ENCODE data around the gene PLXNA3. TPM values are rescaled to one million over a fixed set of nuclear protein-coding genes. Genes with fewer than 3 reads are reported as not detected.

PLXNA3 gene
- total and polyA plus RNA-seq, 8 donors = 2.3 to 296 (median 13.9) TPM

DNA sequence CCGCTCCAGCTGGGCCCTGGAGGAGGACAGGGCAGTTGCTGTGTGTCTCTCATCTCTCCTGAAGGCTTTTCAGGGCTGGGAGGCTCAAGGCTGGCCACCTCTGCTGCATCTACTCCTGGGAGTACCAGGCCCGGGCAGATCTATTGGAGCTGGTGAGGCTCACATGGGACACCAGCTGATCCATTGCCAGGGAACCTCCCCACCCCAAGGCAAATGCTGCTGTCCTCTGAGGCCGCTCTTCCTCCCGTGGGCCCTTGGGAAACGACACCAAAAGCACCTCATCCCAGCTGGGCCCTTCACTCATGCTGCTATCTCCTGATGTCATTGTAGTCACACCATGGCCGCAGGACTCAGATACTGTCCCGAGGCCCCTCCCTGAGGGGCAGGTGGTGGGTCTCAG lies 24.7 kb downstream of the PLXNA3 start:
- no peaks in the 10 kb centered on the region for H3K27me3 ChIP-seq
- 78 to 100% (median 83%) methylated on average over 1 to 7 of the region's 7 CpGs for WGBS, 5 donors
- intact Hi-C loops (cut with DNase I; ENCODE audit: low total_unique reads) = no loop called here

GRCh38 chrX:154483325-154483724 lies 25.2 kb downstream of the PLXNA3 start:
- intact Hi-C loops (cut with DNase I; ENCODE audit: low total_unique reads) = no loop called here
- 79 to 92% (median 81%) methylated on average over 2 to 7 of the region's 7 CpGs for WGBS, 5 donors
- Histone ChIP-seq H3K36me3 (peaks cover 0 to 31% (median 20%) of the 10 kb centered on the region in 4 donors), H3K27me3 (no peaks in the 10 kb centered on the region), H3K27ac (no peak overlapping the region), H3K4me3 (no peak overlapping the region), H3K9me3 (no peaks in the 10 kb centered on the region), H3K4me1 (peaks cover 0 to 39% (median 28%) of the 10 kb centered on the region in 4 donors)
- TF ChIP-seq CTCF (IDR thresholded peaks at IDR 0.05) (no peak), POLR2A (IDR thresholded peaks at IDR 0.05) (no peak), POLR2AphosphoS5 (IDR thresholded peaks at IDR 0.05) (no peak), EP300 (IDR thresholded peaks at IDR 0.05) (no peak)
- DNase-seq = no peak

More for the DNA sequence above, 24.7 kb downstream of the PLXNA3 start:
- no peak for TF ChIP-seq POLR2AphosphoS5 (IDR thresholded peaks at IDR 0.05)
- TF ChIP-seq POLR2A (IDR thresholded peaks at IDR 0.05) = no peak
- no peak for TF ChIP-seq CTCF (IDR thresholded peaks at IDR 0.05)
- TF ChIP-seq EP300 (IDR thresholded peaks at IDR 0.05) = no peak
- no peak for DNase-seq
- peaks cover 4 to 40% (median 33%) of the 10 kb centered on the region in 4 donors for H3K4me1 ChIP-seq
- H3K9me3 ChIP-seq = no peaks in the 10 kb centered on the region
- peaks cover 0 to 25% (median 17%) of the 10 kb centered on the region in 4 donors for H3K36me3 ChIP-seq
- H3K27ac ChIP-seq = no peak overlapping the region
- H3K4me3 ChIP-seq = no peak overlapping the region

DNA sequence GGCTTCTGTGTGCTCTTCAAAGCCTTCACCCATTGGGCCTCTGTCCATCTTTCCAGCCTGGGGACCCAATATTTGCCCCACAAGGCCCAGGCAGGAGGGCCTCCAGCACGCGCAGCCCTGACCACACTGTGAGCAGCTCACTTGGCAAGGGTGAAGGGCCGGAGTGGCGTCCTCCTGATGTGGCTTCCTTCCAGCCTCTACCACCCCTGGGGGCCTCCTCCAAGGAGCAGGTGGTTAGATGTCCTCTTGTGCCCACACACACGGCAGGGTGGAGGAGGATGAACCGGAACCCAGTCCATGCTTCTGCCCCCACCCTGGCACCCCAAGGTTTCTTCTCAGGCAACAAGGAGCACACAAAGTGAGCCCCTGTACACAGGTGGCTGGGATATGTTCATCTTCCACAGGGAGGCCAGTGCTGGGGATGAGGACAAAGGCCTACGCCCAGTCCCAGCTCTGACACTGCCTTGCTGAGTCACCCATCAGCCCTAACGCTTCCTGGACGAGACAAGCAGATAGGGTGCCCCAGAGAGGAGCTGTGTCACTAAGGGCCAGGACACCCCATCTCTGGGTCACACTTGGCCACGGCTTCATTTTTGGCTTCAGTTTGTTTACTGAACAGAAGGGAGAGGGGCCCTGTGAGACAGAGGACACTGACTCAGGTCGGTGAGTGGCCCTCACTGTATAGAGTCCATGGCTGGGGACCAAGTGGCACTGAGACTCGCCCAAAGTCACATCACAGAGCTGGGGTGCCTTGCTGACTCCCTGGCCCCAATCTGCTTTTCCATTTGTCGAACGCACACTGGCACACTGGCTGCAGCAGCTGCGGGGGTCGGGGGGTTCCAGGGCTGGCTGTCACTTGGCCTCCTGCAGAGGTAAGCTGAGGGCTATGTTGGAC lies 26.4 kb downstream of the PLXNA3 start:
- H3K27ac ChIP-seq = peak overlapping the region in 1 of 5 donors; percentile 91
- WGBS, 5 donors = 67 to 82% (median 79%) methylated on average over 7 to 16 of the region's 16 CpGs
- H3K36me3 ChIP-seq = peaks cover 0 to 31% (median 23%) of the 10 kb centered on the region in 4 donors
- no peaks in the 10 kb centered on the region for H3K27me3 ChIP-seq
- intact Hi-C loops (cut with DNase I; ENCODE audit: low total_unique reads) = no loop called here
- H3K4me3 ChIP-seq = peak overlapping the region in 1 of 4 donors; percentile 63
- H3K9me3 ChIP-seq = no peaks in the 10 kb centered on the region
- TF ChIP-seq EP300 (IDR thresholded peaks at IDR 0.05) (no peak), CTCF (IDR thresholded peaks at IDR 0.05) (no peak), POLR2AphosphoS5 (IDR thresholded peaks at IDR 0.05) (no peak), POLR2A (IDR thresholded peaks at IDR 0.05) (no peak)
- DNase-seq = no peak
- peaks cover 0 to 48% (median 34%) of the 10 kb centered on the region in 4 donors for H3K4me1 ChIP-seq

DNA sequence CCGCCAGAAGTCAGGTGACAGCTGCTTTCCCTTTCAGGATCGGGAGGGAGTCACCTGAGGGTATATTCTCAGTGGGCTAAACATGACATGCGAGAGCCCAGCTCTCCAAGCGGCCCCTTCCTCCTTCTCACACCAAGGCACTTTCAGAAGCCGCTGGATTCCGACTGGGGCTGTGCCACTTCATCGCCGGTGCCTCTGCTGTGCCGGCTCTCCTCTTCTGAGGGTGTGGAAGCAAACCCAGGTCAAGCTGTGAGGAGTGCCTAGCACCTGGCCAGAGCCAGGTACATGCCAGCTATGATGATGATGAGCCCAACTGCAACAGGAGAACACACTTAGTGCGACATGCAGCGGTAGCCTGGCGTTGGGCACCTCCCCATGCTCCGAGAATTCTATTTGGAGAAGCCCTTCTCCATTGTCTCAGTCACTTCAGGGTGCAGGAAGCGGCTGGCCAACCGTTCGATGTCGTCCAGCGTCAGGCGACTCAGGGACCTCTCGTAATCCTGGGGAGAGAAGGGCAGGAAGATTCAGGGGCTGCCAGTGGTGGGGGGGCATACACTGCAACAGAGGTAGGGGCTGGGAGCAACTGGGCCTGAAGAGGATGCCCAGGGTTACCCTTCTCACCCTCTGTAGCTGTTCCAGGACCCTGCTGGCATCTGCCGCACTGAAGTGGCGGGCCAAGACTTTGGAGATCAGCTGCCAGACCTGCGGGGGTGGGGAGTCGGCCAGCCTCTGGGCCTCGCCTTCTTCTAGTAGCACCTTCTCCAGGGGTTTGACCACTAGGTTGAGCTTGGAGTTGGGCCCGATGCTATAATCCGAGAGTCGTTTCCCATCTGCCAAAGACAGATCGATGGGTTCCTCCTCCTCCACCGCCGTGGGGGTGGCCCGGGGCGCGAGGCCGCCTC lies 27.3 kb downstream of the PLXNA3 start:
- 20 to 71% (median 52%) methylated on average over 5 to 35 of the region's 35 CpGs for WGBS, 5 donors
- Histone ChIP-seq H3K4me3 (peak overlapping the region; percentile 63 to 68 (median 66)), H3K27ac (peak overlapping the region; percentile 81 to 91 (median 84)), H3K27me3 (no peaks in the 10 kb centered on the region), H3K9me3 (no peaks in the 10 kb centered on the region), H3K4me1 (peaks cover 0 to 51% (median 35%) of the 10 kb centered on the region in 4 donors), H3K36me3 (peaks cover 0 to 31% (median 23%) of the 10 kb centered on the region in 4 donors)
- TF ChIP-seq EP300 (IDR thresholded peaks at IDR 0.05) = no peak
- TF ChIP-seq POLR2AphosphoS5 (IDR thresholded peaks at IDR 0.05) = no peak
- TF ChIP-seq CTCF (IDR thresholded peaks at IDR 0.05) = no peak
- TF ChIP-seq POLR2A (IDR thresholded peaks at IDR 0.05) = no peak
- no peak for DNase-seq
- intact Hi-C loops (cut with DNase I; ENCODE audit: low total_unique reads) = no loop called here
